ENCODE results near the gene PNMA8B.
"Not testable (repeated sequence)": the region's sequence is repeated elsewhere in the genome, so short reads cannot be mapped to it uniquely, and the experiment has no call there.

PNMA8B gene

DNA sequence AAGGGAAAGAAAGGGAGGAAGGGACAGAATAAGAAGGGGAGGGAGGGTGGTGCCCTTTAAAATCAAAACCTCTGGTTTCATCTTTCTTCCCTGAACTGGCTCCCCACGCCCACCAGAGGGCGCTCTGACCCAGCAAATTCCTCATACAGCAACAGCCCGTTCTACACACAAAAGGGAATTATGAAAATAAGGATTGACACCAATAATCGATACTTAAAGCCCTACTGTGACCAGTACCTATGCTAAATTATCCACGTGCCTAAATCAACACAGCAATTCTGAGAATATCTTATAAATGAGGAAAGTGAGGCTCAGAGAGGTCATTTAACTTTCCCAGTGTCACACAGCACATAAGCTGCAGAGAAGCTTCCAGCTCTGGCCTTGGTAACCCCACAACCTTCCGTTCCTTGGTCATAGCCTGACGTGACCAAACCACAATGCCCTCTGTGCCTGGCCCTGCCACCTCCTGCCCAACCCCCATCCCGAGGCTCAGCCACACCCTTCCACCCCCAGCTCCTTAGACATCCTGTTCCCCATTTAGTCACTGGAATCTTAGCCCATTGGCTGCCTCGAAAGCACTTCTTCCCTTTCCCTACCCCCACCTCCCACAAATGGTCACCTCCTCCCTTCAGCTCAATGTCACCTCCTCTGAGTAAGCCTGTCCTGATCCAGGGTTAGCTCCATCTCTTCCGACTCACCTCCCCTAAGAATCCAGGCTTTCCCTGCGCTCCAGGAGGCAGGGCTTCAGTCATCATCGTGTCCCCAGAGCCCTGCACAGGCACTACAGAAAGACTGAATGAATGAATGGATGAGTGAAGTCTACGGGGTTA, 34.2 kb upstream of the PNMA8B start (continued):
- TF ChIP-seq, protein P1, sequence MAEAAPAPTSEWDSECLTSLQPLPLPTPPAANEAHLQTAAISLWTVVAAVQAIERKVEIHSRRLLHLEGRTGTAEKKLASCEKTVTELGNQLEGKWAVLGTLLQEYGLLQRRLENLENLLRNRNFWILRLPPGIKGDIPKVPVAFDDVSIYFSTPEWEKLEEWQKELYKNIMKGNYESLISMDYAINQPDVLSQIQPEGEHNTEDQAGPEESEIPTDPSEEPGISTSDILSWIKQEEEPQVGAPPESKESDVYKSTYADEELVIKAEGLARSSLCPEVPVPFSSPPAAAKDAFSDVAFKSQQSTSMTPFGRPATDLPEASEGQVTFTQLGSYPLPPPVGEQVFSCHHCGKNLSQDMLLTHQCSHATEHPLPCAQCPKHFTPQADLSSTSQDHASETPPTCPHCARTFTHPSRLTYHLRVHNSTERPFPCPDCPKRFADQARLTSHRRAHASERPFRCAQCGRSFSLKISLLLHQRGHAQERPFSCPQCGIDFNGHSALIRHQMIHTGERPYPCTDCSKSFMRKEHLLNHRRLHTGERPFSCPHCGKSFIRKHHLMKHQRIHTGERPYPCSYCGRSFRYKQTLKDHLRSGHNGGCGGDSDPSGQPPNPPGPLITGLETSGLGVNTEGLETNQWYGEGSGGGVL (tag by site-specific recombination; IDR thresholded peaks at IDR 0.05), result peak; percentile 42; the same call in 1 of the 2 replicates
- TF ChIP-seq ZNF514 (tag by site-specific recombination; IDR thresholded peaks at IDR 0.05) (no peak), ZNF510 (tag by site-specific recombination; IDR thresholded peaks at IDR 0.05; ENCODE audit: insufficient replicate concordance) (no peak), ZNF175 (tag by site-specific recombination; IDR thresholded peaks at IDR 0.05) (no peak)

DNA sequence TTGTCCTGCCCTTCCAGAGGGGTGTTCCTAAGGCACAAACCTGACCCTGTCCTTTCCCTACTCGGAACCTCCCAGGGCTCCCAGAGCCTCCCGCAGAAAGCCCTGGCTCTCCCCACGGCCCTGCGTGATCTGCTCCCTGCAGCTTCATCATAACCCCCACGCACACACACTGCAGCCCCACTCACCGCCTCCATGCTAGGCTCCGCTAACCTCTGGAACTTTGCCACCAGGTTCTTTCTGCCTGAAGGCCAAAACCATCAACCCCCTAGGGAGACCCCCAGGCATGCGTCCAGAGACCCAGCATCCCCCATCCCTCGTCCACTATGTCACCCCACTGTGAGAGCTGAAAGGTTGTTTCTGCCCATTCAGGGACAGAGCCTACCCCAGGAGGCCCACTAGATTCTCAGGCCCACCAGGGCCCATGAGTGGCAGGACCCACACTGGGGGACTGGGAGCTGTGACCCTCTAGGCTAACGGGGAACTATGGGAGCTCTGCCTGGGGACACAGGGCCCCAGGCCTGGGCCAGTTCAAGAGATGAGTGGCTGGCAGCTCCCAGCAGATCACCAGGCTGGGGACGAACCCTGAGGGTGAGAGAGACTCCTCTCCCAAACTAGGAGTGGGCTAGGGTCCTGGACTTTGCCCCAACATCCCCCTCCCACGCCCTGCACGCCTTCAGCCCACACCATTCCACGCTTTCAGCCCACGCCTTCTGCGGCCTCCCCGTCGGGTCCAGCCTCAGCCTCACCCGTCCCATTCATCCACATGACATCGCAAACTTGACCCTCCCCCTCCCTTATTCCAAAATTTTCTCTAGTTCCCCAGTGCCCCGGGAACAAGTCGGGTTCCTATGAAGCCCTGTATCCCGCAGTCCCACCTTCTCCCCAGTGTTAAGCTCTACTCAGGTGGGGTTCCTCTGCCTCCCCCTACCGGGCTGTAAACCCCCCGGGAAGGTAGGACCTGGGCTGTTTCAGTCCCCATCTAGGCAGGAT, 33.2 kb upstream of the PNMA8B start:
- CTCF ChIA-PET, result interaction anchor here (0.5 to 5.6 kb wide), 34 partner anchors 11 to 766 kb away, joined by 3 to 166 read pairs (median 4); partner anchors contain the start of genes CALM3 and DACT3
- TF ChIP-seq ZFHX2 (tag by site-specific recombination; conservative IDR thresholded peaks at IDR 0.05) (peak; percentile 64), EGR2 (tag by site-specific recombination; IDR thresholded peaks at IDR 0.05; ENCODE audit: low read depth) (peak; percentile 65), ZIC2 (tag by site-specific recombination; IDR thresholded peaks at IDR 0.05) (peak; percentile 68), KLF9 (tag by site-specific recombination; IDR thresholded peaks at IDR 0.05; ENCODE audit: low read depth) (no peak), GLIS1 (tag by site-specific recombination; IDR thresholded peaks at IDR 0.05) (peak; percentile 13; the same call in 1 of the 2 replicates)
- POLR2A ChIA-PET, result interaction anchor here (0.9 to 1.5 kb wide), 3 partner anchors 72 to 715 kb away, joined by 3 to 8 read pairs (median 4); partner anchors contain the start of gene CALM3
- Histone ChIP-seq H3K4me3 (ENCODE audit: low read depth, low read length) (no peak overlapping the region), H3K36me3 (ENCODE audit: control insufficient read depth in 2 of 2, insufficient read depth in 1 of 2, low read length in 2 of 2) (no peaks in the 10 kb centered on the region), H3K27ac (ENCODE audit: extremely low read depth, low read depth, low read length) (no peak overlapping the region), H3K4me1 (ENCODE audit: control insufficient read depth, insufficient read depth, low read length) (no peaks in the 10 kb centered on the region), H3K9me3 (ENCODE audit: control insufficient read depth, insufficient read depth, low read depth, low read length) (no peaks in the 10 kb centered on the region)

DNA sequence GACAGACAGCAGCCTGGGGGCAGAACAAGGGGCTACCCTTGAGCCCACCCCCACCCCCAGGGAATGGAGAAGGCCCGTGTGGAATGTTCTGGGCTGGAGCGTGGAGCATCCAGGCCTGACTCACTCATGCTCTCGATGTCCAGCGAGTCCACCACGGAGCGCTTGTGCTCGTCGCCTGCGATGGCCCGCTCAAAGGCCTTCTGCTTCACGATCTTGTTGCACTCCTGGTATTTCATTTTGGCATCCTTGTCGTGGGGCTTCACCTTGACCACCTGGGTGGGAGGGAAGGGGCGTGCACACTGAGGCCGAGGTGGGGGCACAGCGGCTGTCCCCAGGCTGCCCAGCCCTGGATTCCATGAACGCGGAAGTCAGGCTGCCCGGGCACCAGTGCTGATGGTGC, 31.1 kb upstream of the PNMA8B start:
- H3K4me1 ChIP-seq (ENCODE audit: control insufficient read depth, insufficient read depth, low read length); H3K4me3 ChIP-seq (ENCODE audit: low read depth, low read length); H3K9me3 ChIP-seq (ENCODE audit: control insufficient read depth, insufficient read depth, low read depth, low read length); H3K27ac ChIP-seq (ENCODE audit: extremely low read depth, low read depth, low read length); H3K36me3 ChIP-seq (ENCODE audit: control insufficient read depth in 2 of 2, insufficient read depth in 1 of 2, low read length in 2 of 2); POLR2A ChIA-PET: not testable (repeated sequence)
- CTCF ChIA-PET, result interaction anchor here (0.7 to 5.6 kb wide), 3 partner anchors 9 to 87 kb away, joined by 4 to 166 read pairs (median 61); no protein-coding TSS in a partner anchor

DNA sequence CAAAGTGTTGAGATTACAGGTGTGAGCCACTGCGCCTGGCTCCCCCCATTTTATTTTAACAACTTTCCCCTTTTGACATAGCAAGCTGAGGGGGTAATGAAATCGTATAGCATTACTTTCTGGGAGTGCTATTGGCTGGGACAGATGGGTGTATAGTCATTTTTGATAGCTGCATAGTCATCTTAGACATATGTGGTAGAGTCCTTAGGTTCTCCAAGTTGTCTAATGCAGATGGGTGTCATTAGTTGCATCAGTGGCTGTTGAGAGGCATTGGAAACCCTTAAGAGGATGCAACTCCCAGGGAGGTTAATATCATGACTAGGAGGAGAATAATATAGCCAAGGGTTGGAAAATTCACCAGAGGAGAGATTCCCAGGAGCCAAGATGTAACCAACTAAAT, 28.6 kb upstream of the PNMA8B start:
- CTCF ChIA-PET, result interaction anchor here (0.5 to 2.6 kb wide), 11 partner anchors 8 to 854 kb away, joined by 3 to 26 read pairs (median 4); no protein-coding TSS in a partner anchor
- Histone ChIP-seq H3K4me1 (ENCODE audit: control insufficient read depth, insufficient read depth, low read length) (no peaks in the 10 kb centered on the region), H3K9me3 (ENCODE audit: control insufficient read depth, insufficient read depth, low read depth, low read length) (no peaks in the 10 kb centered on the region), H3K27ac (ENCODE audit: extremely low read depth, low read depth, low read length) (no peak overlapping the region), H3K36me3 (ENCODE audit: control insufficient read depth in 2 of 2, insufficient read depth in 1 of 2, low read length in 2 of 2) (no peaks in the 10 kb centered on the region), H3K4me3 (ENCODE audit: low read depth, low read length) (no peak overlapping the region)
- POLR2A ChIA-PET, result no interaction called here
- TF ChIP-seq ZNF792 (tag by site-specific recombination; IDR thresholded peaks at IDR 0.05), result no peak
- TF ChIP-seq, protein P2, sequence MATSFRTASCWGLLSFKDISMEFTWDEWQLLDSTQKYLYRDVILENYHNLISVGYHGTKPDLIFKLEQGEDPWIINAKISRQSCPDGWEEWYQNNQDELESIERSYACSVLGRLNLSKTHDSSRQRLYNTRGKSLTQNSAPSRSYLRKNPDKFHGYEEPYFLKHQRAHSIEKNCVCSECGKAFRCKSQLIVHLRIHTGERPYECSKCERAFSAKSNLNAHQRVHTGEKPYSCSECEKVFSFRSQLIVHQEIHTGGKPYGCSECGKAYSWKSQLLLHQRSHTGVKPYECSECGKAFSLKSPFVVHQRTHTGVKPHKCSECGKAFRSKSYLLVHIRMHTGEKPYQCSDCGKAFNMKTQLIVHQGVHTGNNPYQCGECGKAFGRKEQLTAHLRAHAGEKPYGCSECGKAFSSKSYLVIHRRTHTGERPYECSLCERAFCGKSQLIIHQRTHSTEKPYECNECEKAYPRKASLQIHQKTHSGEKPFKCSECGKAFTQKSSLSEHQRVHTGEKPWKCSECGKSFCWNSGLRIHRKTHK (tag by site-specific recombination; IDR thresholded peaks at IDR 0.05), result peak; percentile 88

DNA sequence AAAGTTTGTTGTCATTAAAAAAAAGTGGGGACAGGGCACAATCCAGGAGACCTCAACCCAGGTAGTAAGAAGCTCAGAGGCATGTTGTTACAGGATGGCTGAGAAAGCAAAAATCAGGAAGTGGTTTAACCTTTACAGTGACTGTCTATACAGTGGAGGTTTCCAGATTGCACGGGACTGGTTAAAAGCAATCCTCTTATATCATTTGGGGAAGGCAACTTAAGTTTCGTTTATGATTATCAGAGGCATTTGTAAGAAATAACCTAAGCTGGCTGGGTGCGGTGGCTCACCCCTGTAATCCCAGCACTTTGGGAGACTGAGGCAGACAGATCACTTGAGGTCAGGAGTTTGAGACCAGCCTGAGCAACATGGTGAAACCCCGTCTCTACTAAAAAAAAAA, 27.3 kb upstream of the PNMA8B start:
- not testable (repeated sequence) for H3K4me1 ChIP-seq (ENCODE audit: control insufficient read depth, insufficient read depth, low read length); H3K9me3 ChIP-seq (ENCODE audit: control insufficient read depth, insufficient read depth, low read depth, low read length); H3K4me3 ChIP-seq (ENCODE audit: low read depth, low read length); H3K36me3 ChIP-seq (ENCODE audit: control insufficient read depth in 2 of 2, insufficient read depth in 1 of 2, low read length in 2 of 2); H3K27ac ChIP-seq (ENCODE audit: extremely low read depth, low read depth, low read length)
- ChIA-PET POLR2A (interaction anchor here (0.6 to 0.8 kb wide), 2 partner anchors 110 to 161 kb away, joined by 3 to 4 read pairs; partner anchors contain the start of gene CCDC8), CTCF (interaction anchor here (1.2 to 2.6 kb wide), 5 partner anchors 9 to 139 kb away, joined by 4 to 26 read pairs (median 9); partner anchors contain the start of gene DACT3)

Measured in HEK293 (cell line).